GM12892 (cell line): Measurements from ENCODE around the gene ALKBH3.

ENCODE experiments used
- POLR2AphosphoS5 ChIP-seq: IDR thresholded peaks from 2 replicates; pipeline ENCODE4 v1.6.1; 2011; ENCODE audit warnings: low read depth, low read length, control low read depth
- TAF1 ChIP-seq: IDR thresholded peaks from 2 replicates; pipeline ENCODE4 v1.6.1; 2011; ENCODE audit warnings: low read depth, mild to moderate bottlenecking, control low read depth, low read length, borderline replicate concordance

GRCh38 chr11:43935424-43935979, 54.9 kb downstream of the ALKBH3 start:
- TF ChIP-seq TAF1 (no peak), POLR2AphosphoS5 (no peak)
